PC-9 (cell line): ENCODE measurements around the gene SSTR3.

Source experiments
- CTCF ChIP-seq: fragments of 200-600 bp; sonication (generic); conservative IDR thresholded peaks from 2 replicates; pipeline ENCODE4 v1.6.1; 2017; ENCODE audit warnings: mixed run types, antibody characterized with exemption, mild to moderate bottlenecking, moderate library complexity
- EZH2 ChIP-seq: fragments of 200-600 bp; sonication (generic); IDR thresholded peaks from 2 replicates; pipeline ENCODE4 v1.8.0; 2017; ENCODE audit warnings: antibody characterized with exemption, low read depth

GRCh38 chr22:37225481-37225880, 13.2 kb upstream of the SSTR3 start:
- TF ChIP-seq CTCF = peak; percentile 41; the same call in 1 of the 2 replicates
- TF ChIP-seq EZH2 = no peak
